Measurements from ENCODE around the gene MARK2.

MARK2 gene

DNA sequence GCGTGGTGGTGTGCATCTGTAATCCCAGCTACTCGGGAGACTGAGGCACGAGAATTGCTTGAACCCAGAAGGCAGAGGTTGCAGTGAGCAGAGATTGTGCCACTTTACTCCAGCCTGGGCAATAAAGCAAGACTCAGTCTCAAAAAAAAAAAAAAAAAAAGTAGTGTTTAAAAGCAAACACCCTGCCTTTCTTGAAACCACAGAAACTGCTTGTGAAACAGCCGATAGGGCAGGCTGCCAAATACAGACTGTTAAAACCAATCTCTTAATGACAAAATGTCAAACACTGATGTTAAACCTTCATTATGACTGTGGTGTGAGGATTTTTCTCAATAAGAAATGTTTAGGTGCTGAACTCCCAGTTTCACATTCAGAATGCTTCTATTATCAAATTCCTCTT, 27.3 kb downstream of the MARK2 start:
- TF ChIP-seq ZNF8 (CRISPR knock-in tag; IDR thresholded peaks at IDR 0.05) (no peak), ZNF70 (CRISPR knock-in tag; IDR thresholded peaks at IDR 0.05) (no peak), RARB (CRISPR knock-in tag; IDR thresholded peaks at IDR 0.05) (no peak), ZC3H10 (CRISPR knock-in tag; IDR thresholded peaks at IDR 0.05) (no peak), ARNTL (CRISPR knock-in tag; IDR thresholded peaks at IDR 0.05; ENCODE audit: borderline replicate concordance, low read depth) (no peak), SNAI2 (CRISPR knock-in tag; IDR thresholded peaks at IDR 0.05) (no peak), CSDC2 (CRISPR knock-in tag; IDR thresholded peaks at IDR 0.05) (no peak), TCF4 (CRISPR knock-in tag; IDR thresholded peaks at IDR 0.05; ENCODE audit: borderline replicate concordance) (no peak), PPARA (CRISPR knock-in tag; IDR thresholded peaks at IDR 0.05; ENCODE audit: borderline replicate concordance) (no peak), OSR1 (CRISPR knock-in tag; IDR thresholded peaks at IDR 0.05) (no peak), ZNF565 (CRISPR knock-in tag; conservative IDR thresholded peaks at IDR 0.05; ENCODE audit: low read depth) (no peak), ESRRG (CRISPR knock-in tag; IDR thresholded peaks at IDR 0.05) (no peak), ZFP3 (CRISPR knock-in tag; IDR thresholded peaks at IDR 0.05) (no peak)
- TF ChIP-seq, protein P1, sequence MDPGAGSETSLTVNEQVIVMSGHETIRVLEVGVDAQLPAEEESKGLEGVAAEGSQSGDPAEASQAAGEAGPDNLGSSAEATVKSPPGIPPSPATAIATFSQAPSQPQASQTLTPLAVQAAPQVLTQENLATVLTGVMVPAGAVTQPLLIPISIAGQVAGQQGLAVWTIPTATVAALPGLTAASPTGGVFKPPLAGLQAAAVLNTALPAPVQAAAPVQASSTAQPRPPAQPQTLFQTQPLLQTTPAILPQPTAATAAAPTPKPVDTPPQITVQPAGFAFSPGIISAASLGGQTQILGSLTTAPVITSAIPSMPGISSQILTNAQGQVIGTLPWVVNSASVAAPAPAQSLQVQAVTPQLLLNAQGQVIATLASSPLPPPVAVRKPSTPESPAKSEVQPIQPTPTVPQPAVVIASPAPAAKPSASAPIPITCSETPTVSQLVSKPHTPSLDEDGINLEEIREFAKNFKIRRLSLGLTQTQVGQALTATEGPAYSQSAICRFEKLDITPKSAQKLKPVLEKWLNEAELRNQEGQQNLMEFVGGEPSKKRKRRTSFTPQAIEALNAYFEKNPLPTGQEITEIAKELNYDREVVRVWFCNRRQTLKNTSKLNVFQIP (CRISPR knock-in tag; IDR thresholded peaks at IDR 0.05; ENCODE audit: borderline replicate concordance, low read depth) = no peak
- TF ChIP-seq, protein P2, sequence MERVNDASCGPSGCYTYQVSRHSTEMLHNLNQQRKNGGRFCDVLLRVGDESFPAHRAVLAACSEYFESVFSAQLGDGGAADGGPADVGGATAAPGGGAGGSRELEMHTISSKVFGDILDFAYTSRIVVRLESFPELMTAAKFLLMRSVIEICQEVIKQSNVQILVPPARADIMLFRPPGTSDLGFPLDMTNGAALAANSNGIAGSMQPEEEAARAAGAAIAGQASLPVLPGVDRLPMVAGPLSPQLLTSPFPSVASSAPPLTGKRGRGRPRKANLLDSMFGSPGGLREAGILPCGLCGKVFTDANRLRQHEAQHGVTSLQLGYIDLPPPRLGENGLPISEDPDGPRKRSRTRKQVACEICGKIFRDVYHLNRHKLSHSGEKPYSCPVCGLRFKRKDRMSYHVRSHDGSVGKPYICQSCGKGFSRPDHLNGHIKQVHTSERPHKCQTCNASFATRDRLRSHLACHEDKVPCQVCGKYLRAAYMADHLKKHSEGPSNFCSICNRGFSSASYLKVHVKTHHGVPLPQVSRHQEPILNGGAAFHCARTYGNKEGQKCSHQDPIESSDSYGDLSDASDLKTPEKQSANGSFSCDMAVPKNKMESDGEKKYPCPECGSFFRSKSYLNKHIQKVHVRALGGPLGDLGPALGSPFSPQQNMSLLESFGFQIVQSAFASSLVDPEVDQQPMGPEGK (CRISPR knock-in tag; IDR thresholded peaks at IDR 0.05; ENCODE audit: borderline replicate concordance) = no peak
- TF ChIP-seq, protein P3, sequence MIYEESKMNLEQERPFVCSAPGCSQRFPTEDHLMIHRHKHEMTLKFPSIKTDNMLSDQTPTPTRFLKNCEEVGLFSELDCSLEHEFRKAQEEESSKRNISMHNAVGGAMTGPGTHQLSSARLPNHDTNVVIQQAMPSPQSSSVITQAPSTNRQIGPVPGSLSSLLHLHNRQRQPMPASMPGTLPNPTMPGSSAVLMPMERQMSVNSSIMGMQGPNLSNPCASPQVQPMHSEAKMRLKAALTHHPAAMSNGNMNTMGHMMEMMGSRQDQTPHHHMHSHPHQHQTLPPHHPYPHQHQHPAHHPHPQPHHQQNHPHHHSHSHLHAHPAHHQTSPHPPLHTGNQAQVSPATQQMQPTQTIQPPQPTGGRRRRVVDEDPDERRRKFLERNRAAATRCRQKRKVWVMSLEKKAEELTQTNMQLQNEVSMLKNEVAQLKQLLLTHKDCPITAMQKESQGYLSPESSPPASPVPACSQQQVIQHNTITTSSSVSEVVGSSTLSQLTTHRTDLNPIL (CRISPR knock-in tag; IDR thresholded peaks at IDR 0.05; ENCODE audit: low read depth) = no peak
- no peak for ATAC-seq

DNA sequence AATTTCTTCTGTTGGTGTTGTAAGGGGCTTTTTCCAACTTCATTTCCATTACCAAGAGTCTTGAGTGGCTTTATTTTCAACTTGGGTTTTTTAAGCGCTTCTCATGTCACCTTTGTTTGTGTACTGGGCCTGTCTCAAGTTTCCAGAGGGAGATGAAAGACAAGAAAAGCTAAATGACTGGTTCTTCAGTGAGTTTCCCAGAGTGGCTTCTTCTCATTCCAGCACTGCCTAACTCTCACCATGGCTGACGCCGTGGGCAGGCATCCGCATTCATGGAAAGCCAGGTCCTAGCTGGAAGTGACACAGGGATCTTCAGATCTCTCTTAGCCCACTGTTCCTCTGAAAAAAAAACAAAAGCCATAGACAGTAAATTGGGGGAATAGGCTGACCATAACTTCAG, 28.6 kb downstream of the MARK2 start:
- TF ChIP-seq OSR1 (CRISPR knock-in tag; IDR thresholded peaks at IDR 0.05) (no peak), ZC3H10 (CRISPR knock-in tag; IDR thresholded peaks at IDR 0.05) (no peak), ZNF565 (CRISPR knock-in tag; conservative IDR thresholded peaks at IDR 0.05; ENCODE audit: low read depth) (no peak), GLIS3 (CRISPR knock-in tag; IDR thresholded peaks at IDR 0.05) (no peak), CSDC2 (CRISPR knock-in tag; IDR thresholded peaks at IDR 0.05) (no peak), PPARA (CRISPR knock-in tag; IDR thresholded peaks at IDR 0.05; ENCODE audit: borderline replicate concordance) (no peak), BACH2 (CRISPR knock-in tag; IDR thresholded peaks at IDR 0.05; ENCODE audit: borderline replicate concordance) (no peak)
- TF ChIP-seq, protein P3 (CRISPR knock-in tag; IDR thresholded peaks at IDR 0.05; ENCODE audit: low read depth) = no peak
- ATAC-seq = no peak

DNA sequence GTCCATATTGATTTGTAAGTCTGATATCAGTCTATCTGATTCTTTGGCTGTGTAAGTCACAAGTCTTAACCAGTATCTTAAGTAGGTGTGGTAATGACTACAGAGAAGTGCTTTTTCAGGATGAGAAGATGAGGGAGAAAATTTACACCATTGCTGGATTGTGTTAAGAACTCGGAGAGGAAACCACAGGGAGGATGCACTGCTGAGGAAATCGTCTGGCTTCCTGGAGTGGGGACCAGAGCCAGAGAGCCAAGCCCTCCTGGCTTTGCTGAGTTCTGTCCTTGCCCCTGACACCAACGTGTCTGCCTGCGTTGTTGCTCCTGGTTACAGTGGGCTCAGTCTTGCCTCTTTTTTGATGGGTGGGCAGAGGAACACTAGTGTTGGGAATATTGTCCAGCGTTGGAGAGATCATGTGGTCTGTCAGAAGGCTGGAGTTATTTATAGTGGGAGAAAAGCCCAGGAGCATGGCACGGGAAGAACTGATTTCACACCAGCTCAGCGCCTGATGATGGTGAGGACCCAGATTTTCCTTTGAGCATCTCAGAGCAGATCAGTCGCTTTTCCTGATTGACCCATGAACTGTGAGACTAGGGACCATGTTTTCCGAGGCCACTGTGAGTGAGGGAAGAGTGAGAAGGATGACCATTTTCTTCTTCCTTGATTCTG, 29.6 kb downstream of the MARK2 start:
- ATAC-seq = no peak
- TF ChIP-seq, protein P4, sequence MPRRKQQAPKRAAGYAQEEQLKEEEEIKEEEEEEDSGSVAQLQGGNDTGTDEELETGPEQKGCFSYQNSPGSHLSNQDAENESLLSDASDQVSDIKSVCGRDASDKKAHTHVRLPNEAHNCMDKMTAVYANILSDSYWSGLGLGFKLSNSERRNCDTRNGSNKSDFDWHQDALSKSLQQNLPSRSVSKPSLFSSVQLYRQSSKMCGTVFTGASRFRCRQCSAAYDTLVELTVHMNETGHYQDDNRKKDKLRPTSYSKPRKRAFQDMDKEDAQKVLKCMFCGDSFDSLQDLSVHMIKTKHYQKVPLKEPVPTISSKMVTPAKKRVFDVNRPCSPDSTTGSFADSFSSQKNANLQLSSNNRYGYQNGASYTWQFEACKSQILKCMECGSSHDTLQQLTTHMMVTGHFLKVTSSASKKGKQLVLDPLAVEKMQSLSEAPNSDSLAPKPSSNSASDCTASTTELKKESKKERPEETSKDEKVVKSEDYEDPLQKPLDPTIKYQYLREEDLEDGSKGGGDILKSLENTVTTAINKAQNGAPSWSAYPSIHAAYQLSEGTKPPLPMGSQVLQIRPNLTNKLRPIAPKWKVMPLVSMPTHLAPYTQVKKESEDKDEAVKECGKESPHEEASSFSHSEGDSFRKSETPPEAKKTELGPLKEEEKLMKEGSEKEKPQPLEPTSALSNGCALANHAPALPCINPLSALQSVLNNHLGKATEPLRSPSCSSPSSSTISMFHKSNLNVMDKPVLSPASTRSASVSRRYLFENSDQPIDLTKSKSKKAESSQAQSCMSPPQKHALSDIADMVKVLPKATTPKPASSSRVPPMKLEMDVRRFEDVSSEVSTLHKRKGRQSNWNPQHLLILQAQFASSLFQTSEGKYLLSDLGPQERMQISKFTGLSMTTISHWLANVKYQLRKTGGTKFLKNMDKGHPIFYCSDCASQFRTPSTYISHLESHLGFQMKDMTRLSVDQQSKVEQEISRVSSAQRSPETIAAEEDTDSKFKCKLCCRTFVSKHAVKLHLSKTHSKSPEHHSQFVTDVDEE (CRISPR knock-in tag; IDR thresholded peaks at IDR 0.05) = no peak
- TF ChIP-seq ZFP3 (CRISPR knock-in tag; IDR thresholded peaks at IDR 0.05) = no peak
- no peak for TF ChIP-seq RARB (CRISPR knock-in tag; IDR thresholded peaks at IDR 0.05)
